RWPE2 (cell line): ENCODE results near the gene SUPT6H.
A peak's percentile ranks its signal among the peaks of the same experiment; 100 is the strongest.
"Not testable (repeated sequence)": the region's sequence is repeated elsewhere in the genome, so short reads cannot be mapped to it uniquely, and the experiment has no call there.

ENCODE experiments used
- ATAC-seq: fragments of 200-7000 bp; cut with Tn5 transposase; 3 replicates; pipeline ENCODE4 v1.9.1; 2021; ENCODE audit warnings: low read depth
- DNase-seq: peaks from one replicate; pipeline ENCODE4 v3.0.0-alpha.2; 2020; ENCODE audit warnings: low spot score
- H3K27ac ChIP-seq: fragments of 450-650 bp; 2 replicates; pipeline ENCODE4 v1.5.1; 2017; ENCODE audit warnings: mild to moderate bottlenecking; ENCODE audit not compliant: poor library complexity, severe bottlenecking
- H3K27me3 ChIP-seq: fragments of 250-450 bp; sonication (Bioruptor Pico); 2 replicates; pipeline ENCODE4 v1.5.1; 2021; ENCODE audit warnings: mild to moderate bottlenecking, moderate library complexity; ENCODE audit not compliant: insufficient read depth, poor library complexity, severe bottlenecking
- H3K36me3 ChIP-seq: fragments of 250-450 bp; sonication (Bioruptor Pico); 2 replicates; pipeline ENCODE4 v1.5.1; 2020; ENCODE audit warnings: low read depth, mild to moderate bottlenecking, moderate library complexity
- H3K4me1 ChIP-seq: fragments of 250-450 bp; sonication (Bioruptor Pico); 2 replicates; pipeline ENCODE4 v1.5.1; 2021; ENCODE audit warnings: mild to moderate bottlenecking, moderate library complexity; ENCODE audit not compliant: insufficient read depth, poor library complexity, severe bottlenecking
- H3K4me3 ChIP-seq: fragments of 250-450 bp; sonication (Bioruptor Pico); 2 replicates; pipeline ENCODE4 v1.5.1; 2021; ENCODE audit warnings: mild to moderate bottlenecking, moderate library complexity; ENCODE audit not compliant: severe bottlenecking
- H3K9me3 ChIP-seq: fragments of 250-450 bp; sonication (Bioruptor Pico); 2 replicates; pipeline ENCODE4 v1.5.1; 2021; ENCODE audit warnings: mild to moderate bottlenecking, moderate library complexity; ENCODE audit not compliant: severe bottlenecking
- CTCF ChIP-seq: fragments of 450-650 bp; IDR thresholded peaks from one replicate; pipeline ENCODE4 v1.5.1; 2017; ENCODE audit warnings: mild to moderate bottlenecking, moderate library complexity; ENCODE audit not compliant: poor library complexity, severe bottlenecking

The SUPT6H gene

GRCh38 chr17:28734712-28735241 is 72.8 kb downstream of the SUPT6H start:
- ATAC-seq (no peak), DNase-seq (no peak)
- Histone ChIP-seq H3K36me3 (no peaks in the 10 kb centered on the region), H3K27me3 (no peaks in the 10 kb centered on the region), H3K9me3 (no peaks in the 10 kb centered on the region), H3K27ac (no peak overlapping the region), H3K4me3 (no peak overlapping the region), H3K4me1 (no peaks in the 10 kb centered on the region)
- no peak for TF ChIP-seq CTCF

GRCh38 chr17:28735242-28735722 is 73.3 kb downstream of the SUPT6H start:
- no peaks in the 10 kb centered on the region for H3K4me1 ChIP-seq
- no peak overlapping the region for H3K27ac ChIP-seq
- no peak overlapping the region for H3K4me3 ChIP-seq
- DNase-seq = no peak
- peak; percentile 76 for ATAC-seq
- TF ChIP-seq CTCF = no peak
- H3K9me3 ChIP-seq = no peaks in the 10 kb centered on the region
- no peaks in the 10 kb centered on the region for H3K36me3 ChIP-seq
- H3K27me3 ChIP-seq = no peaks in the 10 kb centered on the region

GRCh38 chr17:28735913-28736769 is 74.1 kb downstream of the SUPT6H start:
- not testable (repeated sequence) for H3K4me1 ChIP-seq

GRCh38 chr17:28737316-28737715 is 75.3 kb downstream of the SUPT6H start:
- no peaks in the 10 kb centered on the region for H3K27me3 ChIP-seq
- H3K27ac ChIP-seq = no peak overlapping the region
- no peaks in the 10 kb centered on the region for H3K4me1 ChIP-seq
- no peaks in the 10 kb centered on the region for H3K9me3 ChIP-seq
- no peak for ATAC-seq
- DNase-seq = no peak
- no peaks in the 10 kb centered on the region for H3K36me3 ChIP-seq
- H3K4me3 ChIP-seq = no peak overlapping the region
- TF ChIP-seq CTCF = no peak

More at GRCh38 chr17:28735913-28736769, 74.1 kb downstream of the SUPT6H start:
- not testable (repeated sequence) for ATAC-seq, H3K27ac ChIP-seq, H3K36me3 ChIP-seq, H3K4me3 ChIP-seq, H3K27me3 ChIP-seq, H3K9me3 ChIP-seq, DNase-seq

- no peak for TF ChIP-seq CTCF
- Histone ChIP-seq H3K27me3 (no peaks in the 10 kb centered on the region), H3K27ac (no peak overlapping the region), H3K36me3 (no peaks in the 10 kb centered on the region), H3K4me3 (no peak overlapping the region), H3K9me3 (no peaks in the 10 kb centered on the region), H3K4me1 (peaks cover 4% of the 10 kb centered on the region)
- no peak for ATAC-seq
- no peak for DNase-seq
These were observed 76.0 kb downstream of the SUPT6H start for GRCh38 chr17:28737770-28738679.
